GM10266 (cell line): ENCODE results near the gene PRRG2.

Experiments
- DNase-seq: peaks from one replicate; pipeline ENCODE4 v3.0.0; 2012; ENCODE audit errors: extremely low spot score
- TF ChIP-seq, protein P1 (sequence below): IDR thresholded peaks from 2 replicates; pipeline ENCODE4 v1.5.1; 2012; ENCODE audit warnings: mild to moderate bottlenecking, low read depth; ENCODE audit not compliant: control insufficient read depth, insufficient read depth; ENCODE audit errors: missing control alignments

The PRRG2 gene

DNA sequence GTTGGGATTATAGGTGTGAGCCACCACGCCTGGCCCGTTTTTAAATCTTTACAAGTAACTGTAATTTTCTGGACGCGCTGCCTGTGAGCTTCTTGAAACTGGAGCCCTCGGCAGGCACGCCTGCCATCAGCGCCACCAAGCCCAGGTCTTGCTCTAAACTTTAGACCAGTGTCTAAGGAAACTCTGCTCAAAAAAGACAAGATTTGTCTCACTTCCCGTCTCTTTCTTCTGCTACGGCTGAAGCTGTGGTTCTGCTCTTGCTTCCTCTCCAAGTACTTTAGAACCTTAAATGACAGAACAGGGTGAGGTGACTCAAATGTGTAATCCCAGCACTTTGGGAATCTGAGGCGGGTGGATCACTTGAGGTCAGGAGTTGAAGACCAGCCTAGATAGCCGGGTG, 28.4 kb upstream of the PRRG2 start:
- no peak for DNase-seq
- TF ChIP-seq, protein P1, sequence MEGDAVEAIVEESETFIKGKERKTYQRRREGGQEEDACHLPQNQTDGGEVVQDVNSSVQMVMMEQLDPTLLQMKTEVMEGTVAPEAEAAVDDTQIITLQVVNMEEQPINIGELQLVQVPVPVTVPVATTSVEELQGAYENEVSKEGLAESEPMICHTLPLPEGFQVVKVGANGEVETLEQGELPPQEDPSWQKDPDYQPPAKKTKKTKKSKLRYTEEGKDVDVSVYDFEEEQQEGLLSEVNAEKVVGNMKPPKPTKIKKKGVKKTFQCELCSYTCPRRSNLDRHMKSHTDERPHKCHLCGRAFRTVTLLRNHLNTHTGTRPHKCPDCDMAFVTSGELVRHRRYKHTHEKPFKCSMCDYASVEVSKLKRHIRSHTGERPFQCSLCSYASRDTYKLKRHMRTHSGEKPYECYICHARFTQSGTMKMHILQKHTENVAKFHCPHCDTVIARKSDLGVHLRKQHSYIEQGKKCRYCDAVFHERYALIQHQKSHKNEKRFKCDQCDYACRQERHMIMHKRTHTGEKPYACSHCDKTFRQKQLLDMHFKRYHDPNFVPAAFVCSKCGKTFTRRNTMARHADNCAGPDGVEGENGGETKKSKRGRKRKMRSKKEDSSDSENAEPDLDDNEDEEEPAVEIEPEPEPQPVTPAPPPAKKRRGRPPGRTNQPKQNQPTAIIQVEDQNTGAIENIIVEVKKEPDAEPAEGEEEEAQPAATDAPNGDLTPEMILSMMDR, result no peak

DNA sequence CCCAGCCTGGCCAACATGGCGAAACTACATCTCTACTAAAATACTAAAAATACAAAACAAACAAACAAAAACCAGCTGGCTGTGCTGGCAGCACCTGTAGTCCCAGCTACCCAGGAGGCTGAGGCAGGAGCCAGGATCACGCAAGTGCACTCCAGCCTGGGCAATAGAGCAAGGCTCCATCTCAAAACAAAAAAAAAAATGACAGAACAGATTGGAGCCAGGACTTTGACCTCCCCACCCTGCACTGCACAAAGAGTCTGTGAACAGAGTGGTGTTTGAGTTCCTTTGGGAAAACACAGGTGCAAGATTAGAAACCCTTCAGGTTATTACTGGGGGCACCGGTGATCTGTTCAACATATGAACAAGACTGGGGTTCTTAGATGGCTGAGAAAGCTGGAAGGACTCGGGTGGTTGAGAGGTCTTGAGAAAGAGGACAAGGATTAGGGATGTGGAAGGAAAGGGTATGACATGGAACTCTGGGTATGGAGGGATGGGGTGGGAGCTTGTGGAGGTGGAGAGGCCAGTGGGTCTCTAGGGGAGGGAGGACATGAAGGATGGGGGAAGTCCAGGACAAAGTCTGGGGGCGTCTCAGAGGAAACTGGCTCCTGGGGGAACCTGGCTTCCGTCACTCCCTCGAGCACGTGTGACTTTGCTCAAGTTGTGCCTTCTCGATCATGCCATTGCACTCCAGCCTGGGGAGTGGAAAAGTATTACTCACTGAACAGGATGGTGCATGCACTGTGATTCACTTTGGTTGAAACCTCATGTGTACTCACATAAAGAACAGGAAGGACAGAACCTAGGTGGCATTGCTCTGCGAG, 27.5 kb upstream of the PRRG2 start:
- TF ChIP-seq, protein P1, result no peak
- DNase-seq, result no peak

DNA sequence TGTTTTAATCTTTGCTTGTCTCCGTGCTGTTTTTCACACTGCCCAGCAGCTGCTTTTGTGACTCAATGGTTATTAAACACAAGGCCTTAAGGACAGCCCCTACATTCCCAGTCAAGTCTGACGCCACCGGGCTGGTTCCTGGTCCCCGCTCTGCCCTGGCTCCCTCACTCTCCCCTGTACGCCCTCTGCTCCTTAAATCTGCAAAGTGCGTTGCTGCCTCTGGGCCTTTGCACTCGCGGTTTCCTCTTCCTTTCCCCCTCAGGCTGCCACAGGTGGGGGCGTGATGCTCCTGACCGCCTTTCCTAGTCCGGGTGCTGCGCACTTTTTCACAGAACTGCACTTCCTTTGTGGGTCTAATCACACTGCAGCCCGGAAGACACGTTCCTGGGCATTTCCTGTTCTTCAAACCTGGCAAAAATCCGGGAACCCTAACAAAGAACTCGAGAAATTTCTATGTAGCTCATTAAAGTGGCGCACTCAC, 26.4 kb upstream of the PRRG2 start:
- TF ChIP-seq, protein P1, result no peak
- no peak for DNase-seq

DNA sequence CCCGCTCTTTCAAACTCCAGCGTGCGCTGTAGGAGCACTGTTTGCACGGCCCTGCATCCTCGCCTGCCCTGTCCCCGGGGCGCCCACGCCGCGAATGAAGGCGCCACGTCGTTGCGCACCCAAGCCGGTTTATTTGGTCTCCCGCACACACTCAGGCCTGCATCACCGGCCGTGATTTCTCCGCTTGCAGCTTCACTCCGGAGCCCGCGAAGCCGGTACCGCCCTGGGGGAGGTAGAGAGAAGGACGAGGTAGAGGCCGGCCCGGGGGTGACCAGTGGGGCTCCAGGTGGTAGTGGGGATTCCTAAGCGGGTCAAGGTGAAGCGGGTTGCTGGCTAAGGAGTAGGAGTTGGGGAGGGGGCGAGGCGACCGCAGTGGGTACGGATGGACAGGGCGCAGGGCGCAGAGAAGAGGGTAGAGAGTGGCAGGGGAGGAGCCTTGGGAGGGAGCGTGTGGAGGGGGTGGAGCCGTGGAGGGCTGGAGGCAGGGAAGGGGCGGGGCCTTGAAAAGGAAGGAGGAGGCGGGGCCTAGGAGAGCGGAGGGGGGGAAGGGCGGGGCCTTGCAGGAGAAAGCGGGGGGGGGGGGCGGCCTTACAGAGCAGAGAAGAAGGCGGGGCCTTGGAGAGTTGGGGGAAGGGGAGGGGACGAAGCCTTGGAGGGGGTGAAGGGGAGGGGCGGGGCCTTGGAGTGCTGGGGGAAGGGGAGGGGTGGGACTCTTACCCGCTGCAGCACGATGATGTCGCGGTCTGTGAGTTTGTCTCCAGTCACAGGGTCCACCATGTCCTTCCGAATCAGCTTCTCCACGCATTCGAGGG, 25.3 kb upstream of the PRRG2 start:
- DNase-seq, result no peak
- TF ChIP-seq, protein P1, result no peak

DNA sequence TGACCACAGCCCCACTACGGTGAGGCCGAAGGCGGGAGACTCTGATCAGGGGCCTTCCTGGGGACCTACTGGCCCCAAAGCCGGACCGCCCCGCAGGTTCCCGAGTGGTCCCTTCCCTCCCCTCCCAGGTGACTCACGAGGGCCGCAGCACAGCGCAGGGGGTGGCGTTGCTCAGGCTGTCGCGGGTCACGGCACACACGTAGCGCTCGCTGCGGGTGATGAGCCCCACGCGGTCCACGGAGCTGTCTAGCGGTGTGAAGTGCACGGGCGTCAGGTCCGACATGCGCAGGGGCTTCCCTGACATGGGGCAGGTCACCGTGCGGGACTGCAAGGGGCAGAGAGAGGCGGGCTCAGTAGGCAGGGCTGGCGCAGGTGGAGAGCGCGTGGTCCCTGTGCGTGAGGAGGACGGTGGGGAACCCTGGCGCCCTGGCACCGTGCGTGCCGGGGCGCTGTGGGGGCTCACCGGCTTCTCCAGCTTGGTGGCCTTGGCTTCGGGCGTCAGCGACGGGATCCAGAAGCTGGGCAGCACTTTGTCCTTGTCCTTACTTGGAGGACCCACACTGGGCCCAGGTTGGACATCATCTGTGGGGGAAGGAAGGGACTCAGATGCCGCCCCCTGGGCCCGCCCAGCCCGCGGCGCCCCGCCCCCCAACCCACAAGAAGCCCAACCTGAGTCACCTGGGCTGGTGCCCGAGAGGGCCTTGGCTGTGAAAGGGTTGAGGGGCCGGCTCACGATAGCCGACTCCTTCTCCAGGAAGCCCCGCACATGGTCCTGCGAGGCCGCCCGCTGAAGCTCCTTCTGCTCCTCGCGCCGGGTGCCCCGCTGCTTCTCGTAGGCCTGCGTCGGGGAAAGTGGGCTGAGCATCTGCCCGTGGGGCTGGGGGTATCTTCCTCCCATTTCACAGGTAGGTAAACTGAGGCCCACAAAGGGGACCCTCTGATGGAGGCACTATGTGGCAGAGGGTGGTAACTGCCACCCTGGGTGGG, 24.4 kb upstream of the PRRG2 start:
- TF ChIP-seq, protein P1, result no peak
- peak; percentile 11 for DNase-seq

DNA sequence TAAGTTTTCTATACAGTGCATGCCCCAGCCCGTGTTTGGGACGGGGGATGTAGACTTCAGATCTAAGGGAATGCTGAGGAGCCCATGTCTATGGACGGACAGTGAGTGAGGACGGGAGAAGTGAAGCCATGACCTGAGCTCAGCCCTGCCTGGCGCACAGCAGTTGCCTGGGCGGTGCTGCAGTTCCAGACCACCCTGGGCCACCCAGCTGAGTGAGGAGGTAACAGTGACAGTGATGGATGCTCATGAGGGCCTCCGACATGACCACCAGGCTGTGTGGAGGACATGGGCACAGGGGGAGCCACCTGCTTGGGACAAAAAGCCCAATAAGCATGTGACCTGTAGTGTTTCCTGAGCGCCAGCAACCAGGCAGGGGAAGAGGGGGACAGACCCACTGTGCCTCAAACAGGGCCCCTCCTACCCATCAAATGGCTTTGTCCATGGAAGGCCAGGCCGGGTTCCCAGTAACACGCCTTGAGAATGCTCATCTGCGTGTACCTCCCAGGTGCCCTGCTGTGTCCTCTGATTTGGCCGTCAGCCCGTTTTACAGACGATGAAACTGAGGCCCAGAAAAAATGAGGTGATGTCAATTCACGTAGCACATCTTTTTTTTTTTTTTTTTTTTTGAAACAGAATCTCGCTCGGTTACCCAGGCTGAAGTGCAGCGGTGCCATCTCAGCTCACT, 23.3 kb upstream of the PRRG2 start:
- DNase-seq, result peak; percentile 14
- TF ChIP-seq, protein P1, result no peak
